ENCODE data around the gene ITIH4.

ITIH4 gene

DNA sequence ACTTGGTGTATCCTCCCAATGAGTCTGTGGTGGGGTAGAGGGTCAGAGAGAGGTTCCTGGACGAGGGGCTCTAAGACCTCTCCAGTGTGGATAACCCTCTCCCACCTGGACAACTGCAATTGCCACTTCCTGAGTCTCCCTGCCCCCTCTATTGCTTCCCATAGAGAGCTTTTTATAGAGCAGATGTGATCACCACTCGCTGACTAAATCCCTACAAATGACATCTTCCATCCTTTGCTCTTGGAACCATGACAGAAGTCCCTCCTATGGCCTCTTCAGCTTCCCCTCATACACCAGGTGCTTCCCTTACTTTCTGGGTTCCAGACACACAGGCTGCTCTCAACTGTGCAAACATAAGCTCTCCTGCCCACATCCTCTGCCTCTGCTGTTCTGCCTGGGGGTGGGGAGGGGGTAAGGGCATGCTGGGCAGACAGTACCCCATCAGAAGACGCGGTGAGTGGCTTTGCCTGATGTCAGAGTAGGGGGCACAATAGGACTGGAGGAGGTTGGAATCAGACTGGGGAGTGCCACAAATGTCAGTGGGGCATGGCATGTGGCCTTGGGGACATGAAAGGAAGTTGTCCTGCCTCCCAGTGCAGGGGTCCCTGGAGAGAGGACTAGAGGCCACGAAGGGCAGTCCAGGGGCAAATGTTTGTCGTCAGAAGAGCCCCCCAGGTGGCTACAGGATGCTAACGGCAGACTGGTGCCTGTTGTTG lies 20.7 kb downstream of the ITIH4 start:
- TF ChIP-seq, protein P1, sequence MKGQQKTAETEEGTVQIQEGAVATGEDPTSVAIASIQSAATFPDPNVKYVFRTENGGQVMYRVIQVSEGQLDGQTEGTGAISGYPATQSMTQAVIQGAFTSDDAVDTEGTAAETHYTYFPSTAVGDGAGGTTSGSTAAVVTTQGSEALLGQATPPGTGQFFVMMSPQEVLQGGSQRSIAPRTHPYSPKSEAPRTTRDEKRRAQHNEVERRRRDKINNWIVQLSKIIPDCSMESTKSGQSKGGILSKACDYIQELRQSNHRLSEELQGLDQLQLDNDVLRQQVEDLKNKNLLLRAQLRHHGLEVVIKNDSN (IDR thresholded peaks at IDR 0.05) = no peak
- no peak for TF ChIP-seq CEBPB (IDR thresholded peaks at IDR 0.05)
- no peak for TF ChIP-seq FOXM1 (IDR thresholded peaks at IDR 0.05; ENCODE audit: borderline replicate concordance, low read depth)
- no peak for TF ChIP-seq NFIC (IDR thresholded peaks at IDR 0.05)
- no peak for TF ChIP-seq EGR1 (IDR thresholded peaks at IDR 0.05)
- TF ChIP-seq TAF1 (IDR thresholded peaks at IDR 0.05; ENCODE audit: low read depth) = no peak
- no peak for TF ChIP-seq EP300 (IDR thresholded peaks at IDR 0.05; ENCODE audit: borderline replicate concordance)

DNA sequence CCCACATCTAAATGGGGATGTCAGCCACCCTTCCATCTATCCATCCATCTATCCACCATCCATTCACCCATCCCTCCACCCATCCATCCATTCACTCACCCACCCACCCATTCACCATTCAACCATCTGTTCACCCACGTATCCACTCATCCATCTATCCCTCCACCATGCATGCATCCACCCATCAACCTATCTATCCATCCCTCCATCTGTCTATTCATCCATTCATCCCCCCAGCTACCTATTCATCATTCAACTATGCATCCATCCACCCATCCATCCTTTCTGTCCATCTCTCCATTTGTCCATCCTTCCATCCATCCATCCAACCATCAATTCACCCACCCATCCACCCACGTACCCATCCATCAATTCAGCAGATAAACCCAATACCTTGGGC lies 21.3 kb downstream of the ITIH4 start:
- TF ChIP-seq TCF12 (IDR thresholded peaks at IDR 0.05; ENCODE audit: low read depth) (no peak), FOXM1 (IDR thresholded peaks at IDR 0.05; ENCODE audit: borderline replicate concordance, low read depth) (no peak), CREB1 (IDR thresholded peaks at IDR 0.05; ENCODE audit: low read depth) (no peak), CEBPB (IDR thresholded peaks at IDR 0.05) (no peak), ZBTB7A (IDR thresholded peaks at IDR 0.05; ENCODE audit: low read depth) (no peak), YY1 (IDR thresholded peaks at IDR 0.05; ENCODE audit: low read depth) (no peak), TAF1 (IDR thresholded peaks at IDR 0.05; ENCODE audit: low read depth) (no peak), EGR1 (IDR thresholded peaks at IDR 0.05) (no peak)
- TF ChIP-seq, protein P1 (IDR thresholded peaks at IDR 0.05) = no peak
- TF ChIP-seq, protein P2, sequence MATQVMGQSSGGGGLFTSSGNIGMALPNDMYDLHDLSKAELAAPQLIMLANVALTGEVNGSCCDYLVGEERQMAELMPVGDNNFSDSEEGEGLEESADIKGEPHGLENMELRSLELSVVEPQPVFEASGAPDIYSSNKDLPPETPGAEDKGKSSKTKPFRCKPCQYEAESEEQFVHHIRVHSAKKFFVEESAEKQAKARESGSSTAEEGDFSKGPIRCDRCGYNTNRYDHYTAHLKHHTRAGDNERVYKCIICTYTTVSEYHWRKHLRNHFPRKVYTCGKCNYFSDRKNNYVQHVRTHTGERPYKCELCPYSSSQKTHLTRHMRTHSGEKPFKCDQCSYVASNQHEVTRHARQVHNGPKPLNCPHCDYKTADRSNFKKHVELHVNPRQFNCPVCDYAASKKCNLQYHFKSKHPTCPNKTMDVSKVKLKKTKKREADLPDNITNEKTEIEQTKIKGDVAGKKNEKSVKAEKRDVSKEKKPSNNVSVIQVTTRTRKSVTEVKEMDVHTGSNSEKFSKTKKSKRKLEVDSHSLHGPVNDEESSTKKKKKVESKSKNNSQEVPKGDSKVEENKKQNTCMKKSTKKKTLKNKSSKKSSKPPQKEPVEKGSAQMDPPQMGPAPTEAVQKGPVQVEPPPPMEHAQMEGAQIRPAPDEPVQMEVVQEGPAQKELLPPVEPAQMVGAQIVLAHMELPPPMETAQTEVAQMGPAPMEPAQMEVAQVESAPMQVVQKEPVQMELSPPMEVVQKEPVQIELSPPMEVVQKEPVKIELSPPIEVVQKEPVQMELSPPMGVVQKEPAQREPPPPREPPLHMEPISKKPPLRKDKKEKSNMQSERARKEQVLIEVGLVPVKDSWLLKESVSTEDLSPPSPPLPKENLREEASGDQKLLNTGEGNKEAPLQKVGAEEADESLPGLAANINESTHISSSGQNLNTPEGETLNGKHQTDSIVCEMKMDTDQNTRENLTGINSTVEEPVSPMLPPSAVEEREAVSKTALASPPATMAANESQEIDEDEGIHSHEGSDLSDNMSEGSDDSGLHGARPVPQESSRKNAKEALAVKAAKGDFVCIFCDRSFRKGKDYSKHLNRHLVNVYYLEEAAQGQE (IDR thresholded peaks at IDR 0.05; ENCODE audit: low read depth) = no peak

DNA sequence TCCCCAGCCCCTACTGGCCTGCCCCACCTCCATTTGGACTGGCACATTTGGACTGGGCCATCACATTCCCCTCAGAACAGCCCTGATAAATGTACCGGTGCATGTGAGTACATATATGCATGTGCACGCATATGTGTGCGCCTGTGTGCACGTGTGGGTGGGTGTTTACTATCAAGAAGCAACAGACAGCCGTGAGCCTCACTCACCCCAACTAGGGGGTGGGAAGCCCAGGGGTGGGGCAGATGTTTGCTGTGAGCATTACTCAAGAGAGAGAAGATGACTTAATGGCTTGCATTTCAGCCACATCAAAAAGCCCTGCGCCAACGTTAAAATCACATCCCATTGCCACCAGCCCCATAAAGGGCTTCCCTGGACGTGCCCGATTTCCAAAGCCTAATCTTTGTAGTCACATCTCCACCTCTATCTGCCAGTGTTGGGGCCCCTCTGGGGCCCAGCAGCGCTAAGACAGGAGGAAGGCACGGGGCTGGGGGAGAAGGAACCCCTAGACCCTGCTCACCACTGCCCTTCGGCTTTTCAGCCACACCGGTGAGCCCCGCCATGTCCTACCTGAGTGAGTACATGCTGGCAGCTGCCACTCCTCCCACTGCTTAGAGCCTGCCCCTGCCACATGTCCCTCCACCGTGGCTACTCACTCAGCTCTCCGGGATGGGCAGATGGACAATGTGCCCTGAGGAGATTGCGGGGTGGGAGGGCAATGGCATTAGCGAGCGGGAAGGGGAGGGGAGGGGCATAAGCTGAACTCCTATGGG lies 25.0 kb downstream of the ITIH4 start:
- TF ChIP-seq TEAD4 (IDR thresholded peaks at IDR 0.05) = no peak
- TF ChIP-seq NFIC (IDR thresholded peaks at IDR 0.05) = no peak
- no peak for TF ChIP-seq EGR1 (IDR thresholded peaks at IDR 0.05)
- no peak for TF ChIP-seq TAF1 (IDR thresholded peaks at IDR 0.05; ENCODE audit: low read depth)
- no peak for TF ChIP-seq CREB1 (IDR thresholded peaks at IDR 0.05; ENCODE audit: low read depth)
- TF ChIP-seq, protein P1 (IDR thresholded peaks at IDR 0.05) = no peak
- TF ChIP-seq YY1 (IDR thresholded peaks at IDR 0.05; ENCODE audit: low read depth) = no peak
- no peak for TF ChIP-seq EP300 (IDR thresholded peaks at IDR 0.05; ENCODE audit: borderline replicate concordance)
- no peak for TF ChIP-seq TCF12 (IDR thresholded peaks at IDR 0.05; ENCODE audit: low read depth)
- no peak for TF ChIP-seq ZBTB7A (IDR thresholded peaks at IDR 0.05; ENCODE audit: low read depth)
- TF ChIP-seq, protein P3, sequence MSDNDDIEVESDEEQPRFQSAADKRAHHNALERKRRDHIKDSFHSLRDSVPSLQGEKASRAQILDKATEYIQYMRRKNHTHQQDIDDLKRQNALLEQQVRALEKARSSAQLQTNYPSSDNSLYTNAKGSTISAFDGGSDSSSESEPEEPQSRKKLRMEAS (IDR thresholded peaks at IDR 0.05) = no peak
- no peak for TF ChIP-seq CEBPB (IDR thresholded peaks at IDR 0.05)
- TF ChIP-seq, protein P2 (IDR thresholded peaks at IDR 0.05; ENCODE audit: low read depth) = no peak
- no peak for TF ChIP-seq RAD21 (IDR thresholded peaks at IDR 0.05; ENCODE audit: low read depth)

DNA sequence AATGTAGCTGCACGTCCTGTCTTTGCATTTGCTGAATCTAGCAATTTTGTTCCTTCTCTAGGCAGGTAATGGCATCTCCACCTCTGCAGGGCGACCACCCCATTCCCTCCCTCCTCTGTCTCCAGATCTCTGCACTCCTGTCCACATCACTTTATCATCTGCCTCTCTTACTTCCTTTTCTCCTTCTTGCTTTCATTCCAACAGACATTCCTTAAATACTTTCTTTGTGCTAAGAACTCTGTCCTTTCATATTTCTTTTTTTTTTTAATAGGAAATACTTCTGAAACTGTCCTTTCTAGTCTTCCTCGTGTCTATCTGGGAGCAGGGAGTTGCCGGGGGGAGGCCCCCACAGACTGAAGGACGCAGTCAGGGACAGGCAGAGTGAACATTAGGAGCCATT lies 28.6 kb downstream of the ITIH4 start:
- TF ChIP-seq YY1 (IDR thresholded peaks at IDR 0.05; ENCODE audit: low read depth) (no peak), CEBPB (IDR thresholded peaks at IDR 0.05) (no peak), TAF1 (IDR thresholded peaks at IDR 0.05; ENCODE audit: low read depth) (no peak)

DNA sequence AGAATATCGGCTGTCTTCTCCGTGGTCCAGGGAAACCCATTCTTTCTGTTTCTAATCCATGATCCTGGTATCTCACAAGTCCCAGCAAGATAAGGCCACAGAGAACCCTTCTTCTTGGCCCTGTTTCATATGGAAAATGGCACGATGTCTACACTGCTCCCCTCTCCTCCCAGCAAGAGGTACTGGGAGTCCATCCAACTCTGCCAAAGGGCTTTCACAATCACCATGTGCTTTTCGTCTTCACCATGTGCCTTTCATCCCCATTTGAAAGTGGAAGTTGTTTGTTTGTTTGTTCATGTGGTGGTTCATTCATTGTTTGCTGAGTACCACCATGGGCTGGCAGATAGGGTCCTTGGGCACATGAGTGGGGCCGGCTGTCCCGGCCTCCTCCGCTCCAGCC lies 30.4 kb downstream of the ITIH4 start:
- TF ChIP-seq YY1 (IDR thresholded peaks at IDR 0.05; ENCODE audit: low read depth) = no peak
- TF ChIP-seq, protein P3 (IDR thresholded peaks at IDR 0.05) = no peak

Measured in Ishikawa (cell line).